ENCODE data around the gene SLC1A6.
"Not testable (repeated sequence)": the region's sequence is repeated elsewhere in the genome, so short reads cannot be mapped to it uniquely, and the experiment has no call there.

SLC1A6 gene

GRCh38 chr19:14954071-14954655 is 25.5 kb downstream of the SLC1A6 start:
- DNase-seq: no peak

- no peak for DNase-seq
Measured at GRCh38 chr19:14952767-14953166, 26.9 kb downstream of the SLC1A6 start.

- DNase-seq: no peak
Measured at GRCh38 chr19:14950421-14950820, 29.2 kb downstream of the SLC1A6 start.

GRCh38 chr19:14949876-14950275 is 29.8 kb downstream of the SLC1A6 start:
- DNase-seq: no peak

- DNase-seq: not testable (repeated sequence)
Measured at GRCh38 chr19:14949413-14949812, 30.3 kb downstream of the SLC1A6 start.

- DNase-seq: no peak
Measured at GRCh38 chr19:14944456-14944855, 35.2 kb downstream of the SLC1A6 start.

- DNase-seq: no peak
Measured at GRCh38 chr19:14943601-14944000, 36.1 kb downstream of the SLC1A6 start.

GRCh38 chr19:14941189-14941588 is 38.5 kb downstream of the SLC1A6 start, which contains the start of gene OR7C2:
Gene OR7C2 (plus strand): TSS chr19:14941489. CDS start chr19:14941489, 0 bp downstream.
- no peak for DNase-seq

GRCh38 chr19:14940266-14940665 is 39.4 kb downstream of the SLC1A6 start:
- DNase-seq: no peak

GRCh38 chr19:14933506-14933905 is 46.2 kb downstream of the SLC1A6 start:
- no peak for DNase-seq

GRCh38 chr19:14916848-14917247 is 62.8 kb downstream of the SLC1A6 start:
- DNase-seq: no peak

- no peak for DNase-seq
Measured at GRCh38 chr19:14915116-14915515, 64.5 kb downstream of the SLC1A6 start.

- DNase-seq: no peak
Measured at GRCh38 chr19:14906711-14907110, 73.0 kb downstream of the SLC1A6 start.

GRCh38 chr19:14901675-14902260 is 77.9 kb downstream of the SLC1A6 start:
- no peak for DNase-seq

All from NCI-H1417 (cell line).